Stimulated activated CD8-positive, alpha-beta memory T cell treated with anti-CD3 and anti-CD28 coated beads, Interleukin-4, amount 100 ng/mL, for 4 hours (primary cell): ENCODE results near the gene UROD.
"Not testable (repeated sequence)": the region's sequence is repeated elsewhere in the genome, so short reads cannot be mapped to it uniquely, and the experiment has no call there.

Experiments used
- DNase-seq, 2 donors: peaks; one replicate each; pipeline ENCODE4 v3.0.0-alpha.2; 2020; ENCODE audit warnings: low read depth in 2 of 2, low spot score in 1 of 2

Gene UROD

GRCh38 chr1:45038240-45038639 lies 26.2 kb downstream of the UROD start:
- DNase-seq: no peak

GRCh38 chr1:45038661-45039364 lies 26.8 kb downstream of the UROD start:
- no peak for DNase-seq

- no peak for DNase-seq
Observed at GRCh38 chr1:45040297-45040696, 28.2 kb downstream of the UROD start.

GRCh38 chr1:45043094-45043493 lies 31.0 kb downstream of the UROD start:
- no peak for DNase-seq

GRCh38 chr1:45044916-45045315 lies 32.9 kb downstream of the UROD start:
- no peak for DNase-seq

GRCh38 chr1:45047032-45047431 lies 35.0 kb downstream of the UROD start:
- DNase-seq: no peak

GRCh38 chr1:45051005-45051772 lies 39.1 kb downstream of the UROD start:
- DNase-seq: no peak

- DNase-seq: no peak
Observed at GRCh38 chr1:45057542-45057941, 45.5 kb downstream of the UROD start.

GRCh38 chr1:45059829-45060228 lies 47.8 kb downstream of the UROD start:
- no peak for DNase-seq

- DNase-seq: not testable (repeated sequence)
Observed at GRCh38 chr1:45062463-45062862, 50.4 kb downstream of the UROD start.

- DNase-seq: no peak
Observed at GRCh38 chr1:45065083-45065482, 53.0 kb downstream of the UROD start.
